ENCODE data around the gene TAS2R13.

Gene TAS2R13

GRCh38 chr12:10909462-10909861, at the start of gene TAS2R13:
Gene TAS2R13, minus strand, starts transcription at chr12:10909562. Its CDS starts 264 bp downstream, at chr12:10909298.
- no peak within 1 kb of the TSS for H3K4me3 ChIP-seq (ENCODE audit: low read length)
- no peaks in the 10 kb centered on the region for H3K4me1 ChIP-seq (ENCODE audit: control insufficient read depth, insufficient read depth, low read length)
- H3K27ac ChIP-seq (ENCODE audit: low read length) = no peak within 1 kb of the TSS
- H3K27me3 ChIP-seq (ENCODE audit: control insufficient read depth, insufficient read depth, low read length) = no peaks in the 10 kb centered on the region
- no peak for DNase-seq (ENCODE audit: low read depth, low spot score)
- no peaks in the 10 kb centered on the region for H3K36me3 ChIP-seq (ENCODE audit: control insufficient read depth, insufficient read depth, low read length)
- H3K9me3 ChIP-seq (ENCODE audit: control insufficient read depth, insufficient read depth, low read length) = no peaks in the 10 kb centered on the region
- no CpG with 5 or more reads among the region's 1 CpG for WGBS (ENCODE audit: insufficient coverage, insufficient read length)

- Histone ChIP-seq H3K4me3 (ENCODE audit: low read length) (no peak overlapping the region), H3K27ac (ENCODE audit: low read length) (no peak overlapping the region), H3K36me3 (ENCODE audit: control insufficient read depth, insufficient read depth, low read length) (no peaks in the 10 kb centered on the region), H3K27me3 (ENCODE audit: control insufficient read depth, insufficient read depth, low read length) (no peaks in the 10 kb centered on the region), H3K9me3 (ENCODE audit: control insufficient read depth, insufficient read depth, low read length) (no peaks in the 10 kb centered on the region), H3K4me1 (ENCODE audit: control insufficient read depth, insufficient read depth, low read length) (no peaks in the 10 kb centered on the region)
- no peak for DNase-seq (ENCODE audit: low read depth, low spot score)
Observed at GRCh38 chr12:10957741-10958140, 48.4 kb upstream of the TAS2R13 start.

- Histone ChIP-seq H3K27me3 (ENCODE audit: control insufficient read depth, insufficient read depth, low read length) (no peaks in the 10 kb centered on the region), H3K27ac (ENCODE audit: low read length) (no peak overlapping the region), H3K4me1 (ENCODE audit: control insufficient read depth, insufficient read depth, low read length) (no peaks in the 10 kb centered on the region), H3K9me3 (ENCODE audit: control insufficient read depth, insufficient read depth, low read length) (no peaks in the 10 kb centered on the region), H3K36me3 (ENCODE audit: control insufficient read depth, insufficient read depth, low read length) (no peaks in the 10 kb centered on the region), H3K4me3 (ENCODE audit: low read length) (no peak overlapping the region)
- DNase-seq (ENCODE audit: low read depth, low spot score) = no peak
Observed at GRCh38 chr12:10956085-10956484, 46.7 kb upstream of the TAS2R13 start.

DNA sequence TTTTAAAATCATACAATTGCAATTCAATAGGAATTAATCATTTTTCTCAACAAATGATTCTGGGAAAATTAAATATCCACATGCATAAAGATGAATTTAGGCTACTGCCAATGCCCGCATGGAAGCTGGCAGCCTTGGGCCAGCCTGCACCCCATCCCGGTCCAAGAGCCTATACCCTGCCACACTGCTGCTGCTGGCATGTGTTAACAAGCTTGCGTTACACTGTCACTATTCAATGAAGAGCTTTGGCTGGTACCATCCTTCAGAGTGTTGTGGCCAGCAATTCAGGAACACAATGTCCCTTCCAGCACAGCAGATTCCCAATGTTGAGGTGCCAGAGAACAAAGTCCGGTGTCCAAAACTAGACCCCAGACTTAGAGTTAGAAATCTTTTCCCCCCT, 43.3 kb upstream of the TAS2R13 start:
- no CpG with 5 or more reads among the region's 4 CpGs for WGBS (ENCODE audit: insufficient coverage, insufficient read length)
- no peaks in the 10 kb centered on the region for H3K9me3 ChIP-seq (ENCODE audit: control insufficient read depth, insufficient read depth, low read length)
- no peaks in the 10 kb centered on the region for H3K4me1 ChIP-seq (ENCODE audit: control insufficient read depth, insufficient read depth, low read length)

GRCh38 chr12:10943167-10943566, 33.8 kb upstream of the TAS2R13 start:
- WGBS (ENCODE audit: insufficient coverage, insufficient read length) = no CpG with 5 or more reads among the region's 2 CpGs
- no peaks in the 10 kb centered on the region for H3K36me3 ChIP-seq (ENCODE audit: control insufficient read depth, insufficient read depth, low read length)
- no peak for DNase-seq (ENCODE audit: low read depth, low spot score)
- H3K9me3 ChIP-seq (ENCODE audit: control insufficient read depth, insufficient read depth, low read length) = no peaks in the 10 kb centered on the region
- no peaks in the 10 kb centered on the region for H3K27me3 ChIP-seq (ENCODE audit: control insufficient read depth, insufficient read depth, low read length)
- H3K27ac ChIP-seq (ENCODE audit: low read length) = no peak overlapping the region
- H3K4me1 ChIP-seq (ENCODE audit: control insufficient read depth, insufficient read depth, low read length) = peaks cover 2% of the 10 kb centered on the region; the same call in 1 of the 2 replicates
- H3K4me3 ChIP-seq (ENCODE audit: low read length) = no peak overlapping the region

More for the DNA sequence above, 43.3 kb upstream of the TAS2R13 start:
- H3K27ac ChIP-seq (ENCODE audit: low read length) = no peak overlapping the region
- no peaks in the 10 kb centered on the region for H3K27me3 ChIP-seq (ENCODE audit: control insufficient read depth, insufficient read depth, low read length)
- no peaks in the 10 kb centered on the region for H3K36me3 ChIP-seq (ENCODE audit: control insufficient read depth, insufficient read depth, low read length)
- no peak for DNase-seq (ENCODE audit: low read depth, low spot score)
- H3K4me3 ChIP-seq (ENCODE audit: low read length) = no peak overlapping the region

GRCh38 chr12:10941916-10942607, 32.7 kb upstream of the TAS2R13 start:
- Histone ChIP-seq H3K27ac (ENCODE audit: low read length) (no peak overlapping the region), H3K4me3 (ENCODE audit: low read length) (no peak overlapping the region), H3K9me3 (ENCODE audit: control insufficient read depth, insufficient read depth, low read length) (no peaks in the 10 kb centered on the region), H3K4me1 (ENCODE audit: control insufficient read depth, insufficient read depth, low read length) (peaks cover 2% of the 10 kb centered on the region; the same call in 1 of the 2 replicates), H3K27me3 (ENCODE audit: control insufficient read depth, insufficient read depth, low read length) (no peaks in the 10 kb centered on the region), H3K36me3 (ENCODE audit: control insufficient read depth, insufficient read depth, low read length) (no peaks in the 10 kb centered on the region)
- DNase-seq (ENCODE audit: low read depth, low spot score) = peak; percentile 18
- no CpG with 5 or more reads among the region's 4 CpGs for WGBS (ENCODE audit: insufficient coverage, insufficient read length)

DNA sequence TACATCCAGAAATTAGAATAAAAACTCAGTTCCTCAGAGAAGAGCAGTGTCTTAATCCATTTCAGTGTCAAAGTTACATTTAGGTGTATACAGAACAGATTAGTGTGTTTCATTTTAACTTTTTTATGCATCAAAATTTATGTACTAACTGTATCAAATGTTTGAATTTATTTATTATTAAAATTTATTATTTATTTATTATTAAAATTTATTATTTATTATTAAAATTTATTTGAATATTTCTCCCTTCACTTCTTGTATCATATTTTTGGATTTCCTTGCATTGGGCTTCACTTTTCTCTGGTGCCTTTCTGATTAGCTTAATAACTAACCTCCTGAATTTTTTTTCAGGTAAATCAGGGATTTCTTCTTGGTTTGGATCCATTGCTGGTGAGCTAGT, 32.0 kb upstream of the TAS2R13 start:
- no peaks in the 10 kb centered on the region for H3K9me3 ChIP-seq (ENCODE audit: control insufficient read depth, insufficient read depth, low read length)
- H3K27me3 ChIP-seq (ENCODE audit: control insufficient read depth, insufficient read depth, low read length) = no peaks in the 10 kb centered on the region
- peaks cover 2% of the 10 kb centered on the region; the same call in 1 of the 2 replicates for H3K4me1 ChIP-seq (ENCODE audit: control insufficient read depth, insufficient read depth, low read length)
- H3K27ac ChIP-seq (ENCODE audit: low read length) = no peak overlapping the region
- no peaks in the 10 kb centered on the region for H3K36me3 ChIP-seq (ENCODE audit: control insufficient read depth, insufficient read depth, low read length)
- no peak for DNase-seq (ENCODE audit: low read depth, low spot score)
- no peak overlapping the region for H3K4me3 ChIP-seq (ENCODE audit: low read length)

DNA sequence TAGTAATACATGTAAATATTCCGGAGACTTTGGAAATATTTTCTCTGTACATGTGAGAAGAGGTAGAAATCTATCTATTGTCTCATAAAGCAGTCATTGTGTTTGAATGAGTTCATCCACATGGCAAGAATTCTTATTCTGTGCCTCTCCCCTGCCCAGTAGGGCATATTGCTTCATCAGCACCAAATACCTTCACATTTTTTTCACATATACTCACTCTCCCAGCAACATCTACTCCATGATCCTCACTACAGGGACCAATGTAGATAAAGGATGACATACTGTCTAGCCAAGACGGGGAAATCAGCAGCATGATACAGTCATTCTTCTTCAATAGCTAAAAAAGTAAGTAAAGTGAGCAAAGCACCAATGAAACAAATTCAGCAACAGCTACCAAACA, 31.0 kb upstream of the TAS2R13 start:
- Histone ChIP-seq H3K4me3 (ENCODE audit: low read length) (no peak overlapping the region), H3K27ac (ENCODE audit: low read length) (no peak overlapping the region), H3K9me3 (ENCODE audit: control insufficient read depth, insufficient read depth, low read length) (no peaks in the 10 kb centered on the region), H3K36me3 (ENCODE audit: control insufficient read depth, insufficient read depth, low read length) (no peaks in the 10 kb centered on the region), H3K4me1 (ENCODE audit: control insufficient read depth, insufficient read depth, low read length) (peaks cover 2% of the 10 kb centered on the region; the same call in 1 of the 2 replicates), H3K27me3 (ENCODE audit: control insufficient read depth, insufficient read depth, low read length) (no peaks in the 10 kb centered on the region)
- DNase-seq (ENCODE audit: low read depth, low spot score) = no peak
- no CpG with 5 or more reads among the region's 2 CpGs for WGBS (ENCODE audit: insufficient coverage, insufficient read length)

- DNase-seq (ENCODE audit: low read depth, low spot score) = no peak
- Histone ChIP-seq H3K4me3 (ENCODE audit: low read length) (no peak within 1 kb of the TSS), H3K27ac (ENCODE audit: low read length) (no peak within 1 kb of the TSS), H3K9me3 (ENCODE audit: control insufficient read depth, insufficient read depth, low read length) (no peaks in the 10 kb centered on the region), H3K4me1 (ENCODE audit: control insufficient read depth, insufficient read depth, low read length) (peaks cover 2% of the 10 kb centered on the region; the same call in 1 of the 2 replicates), H3K27me3 (ENCODE audit: control insufficient read depth, insufficient read depth, low read length) (no peaks in the 10 kb centered on the region), H3K36me3 (ENCODE audit: control insufficient read depth, insufficient read depth, low read length) (no peaks in the 10 kb centered on the region)
- 100% methylated on average over 1 of the region's 1 CpG for WGBS (ENCODE audit: insufficient coverage, insufficient read length)
Observed at GRCh38 chr12:10939163-10939562, 29.8 kb upstream of the TAS2R13 start, which contains the start of gene TAS2R14. Gene TAS2R14, minus strand, starts transcription at chr12:10939263. Its CDS starts 56 bp downstream, at chr12:10939207.

GRCh38 chr12:10936506-10936905, 27.1 kb upstream of the TAS2R13 start:
- no peak overlapping the region for H3K4me3 ChIP-seq (ENCODE audit: low read length)
- no peak overlapping the region for H3K27ac ChIP-seq (ENCODE audit: low read length)
- no peaks in the 10 kb centered on the region for H3K9me3 ChIP-seq (ENCODE audit: control insufficient read depth, insufficient read depth, low read length)
- H3K4me1 ChIP-seq (ENCODE audit: control insufficient read depth, insufficient read depth, low read length) = no peaks in the 10 kb centered on the region
- DNase-seq (ENCODE audit: low read depth, low spot score) = no peak
- H3K36me3 ChIP-seq (ENCODE audit: control insufficient read depth, insufficient read depth, low read length) = no peaks in the 10 kb centered on the region
- WGBS (ENCODE audit: insufficient coverage, insufficient read length) = no CpG with 5 or more reads among the region's 1 CpG
- H3K27me3 ChIP-seq (ENCODE audit: control insufficient read depth, insufficient read depth, low read length) = no peaks in the 10 kb centered on the region

GRCh38 chr12:10928746-10929286, 19.5 kb upstream of the TAS2R13 start, which contains the start of gene PRH2:
Gene PRH2, plus strand, starts transcription at chr12:10929236. Its CDS starts 38 bp downstream, at chr12:10929274.
- no peak within 1 kb of the TSS for H3K4me3 ChIP-seq (ENCODE audit: low read length)
- no peaks in the 10 kb centered on the region for H3K27me3 ChIP-seq (ENCODE audit: control insufficient read depth, insufficient read depth, low read length)
- WGBS (ENCODE audit: insufficient coverage, insufficient read length) = no CpG with 5 or more reads among the region's 5 CpGs
- H3K4me1 ChIP-seq (ENCODE audit: control insufficient read depth, insufficient read depth, low read length) = no peaks in the 10 kb centered on the region
- no peaks in the 10 kb centered on the region for H3K36me3 ChIP-seq (ENCODE audit: control insufficient read depth, insufficient read depth, low read length)
- H3K27ac ChIP-seq (ENCODE audit: low read length) = no peak within 1 kb of the TSS
- no peaks in the 10 kb centered on the region for H3K9me3 ChIP-seq (ENCODE audit: control insufficient read depth, insufficient read depth, low read length)
- DNase-seq (ENCODE audit: low read depth, low spot score) = no peak
